LNCaP clone FGC (cell line): ENCODE data around the gene LDLRAP1.
"Not testable (repeated sequence)": the region's sequence is repeated elsewhere in the genome, so short reads cannot be mapped to it uniquely, and the experiment has no call there.

Experiments
- DNase-seq: peaks from one replicate; pipeline ENCODE4 v3.0.0-alpha.2; 2011; ENCODE audit warnings: low read depth
- H3K4me3 ChIP-seq: 2 replicates; pipeline ENCODE4 v1.5.1; 2011; ENCODE audit warnings: mild to moderate bottlenecking, low read depth, low read length, control low read depth
- CTCF ChIP-seq: IDR thresholded peaks from 2 replicates; pipeline ENCODE4 v1.5.1; 2012; ENCODE audit warnings: mild to moderate bottlenecking; ENCODE audit not compliant: control insufficient read depth, insufficient read depth; ENCODE audit errors: extremely low read depth

Gene LDLRAP1

GRCh38 chr1:25504706-25505595 lies 38.5 kb upstream of the LDLRAP1 start:
- no peak overlapping the region for H3K4me3 ChIP-seq
- no peak for DNase-seq

GRCh38 chr1:25505656-25506385 lies 37.6 kb upstream of the LDLRAP1 start:
- DNase-seq = no peak
- no peak for TF ChIP-seq CTCF
- no peak overlapping the region for H3K4me3 ChIP-seq

More at GRCh38 chr1:25504706-25505595, 38.5 kb upstream of the LDLRAP1 start:
- no peak for TF ChIP-seq CTCF

GRCh38 chr1:25506566-25507463 lies 36.6 kb upstream of the LDLRAP1 start:
- not testable (repeated sequence) for DNase-seq, H3K4me3 ChIP-seq

GRCh38 chr1:25513666-25514065 lies 29.7 kb upstream of the LDLRAP1 start:
- H3K4me3 ChIP-seq = no peak overlapping the region
- no peak for TF ChIP-seq CTCF
- no peak for DNase-seq

- DNase-seq = no peak
- TF ChIP-seq CTCF = no peak
- H3K4me3 ChIP-seq = no peak overlapping the region
Measured at GRCh38 chr1:25515033-25515432, 28.4 kb upstream of the LDLRAP1 start.

- no peak for DNase-seq
- H3K4me3 ChIP-seq = no peak overlapping the region
- no peak for TF ChIP-seq CTCF
Measured at GRCh38 chr1:25516686-25517085, 26.7 kb upstream of the LDLRAP1 start.
